Fibroblast of peridontal ligament (primary cell): ENCODE data around the gene PHIP.
A peak's percentile ranks its signal among the peaks of the same experiment; 100 is the strongest.

ENCODE experiments used
- DNase-seq: peaks from one replicate; pipeline ENCODE4 v3.0.0-alpha.2; 2010; ENCODE audit errors: extremely low read depth

Gene PHIP

GRCh38 chr6:79070206-79070825 is 7.7 kb downstream of the PHIP start:
- peak; percentile 44 for DNase-seq

- no peak for DNase-seq
Observed at GRCh38 chr6:79066828-79067227, 11.2 kb downstream of the PHIP start.

GRCh38 chr6:79066330-79066729 is 11.7 kb downstream of the PHIP start:
- DNase-seq, result no peak

GRCh38 chr6:79065232-79065631 is 12.8 kb downstream of the PHIP start:
- no peak for DNase-seq

GRCh38 chr6:79064635-79065034 is 13.4 kb downstream of the PHIP start:
- DNase-seq, result peak; percentile 36

GRCh38 chr6:79062708-79063107 is 15.3 kb downstream of the PHIP start:
- DNase-seq, result no peak

GRCh38 chr6:79057746-79058145 is 20.3 kb downstream of the PHIP start:
- DNase-seq, result no peak

- no peak for DNase-seq
Observed at GRCh38 chr6:79056226-79056625, 21.8 kb downstream of the PHIP start.

- DNase-seq, result peak; percentile 54
Observed at GRCh38 chr6:79048611-79049010, 29.4 kb downstream of the PHIP start.

GRCh38 chr6:79047072-79047471 is 31.0 kb downstream of the PHIP start:
- no peak for DNase-seq

- DNase-seq, result no peak
Observed at GRCh38 chr6:79045966-79046365, 32.1 kb downstream of the PHIP start.

- no peak for DNase-seq
Observed at GRCh38 chr6:79042799-79043126, 35.3 kb downstream of the PHIP start.

GRCh38 chr6:79042088-79042798 is 35.8 kb downstream of the PHIP start:
- no peak for DNase-seq

- DNase-seq, result peak; percentile 69
Observed at GRCh38 chr6:79040083-79040482, 38.0 kb downstream of the PHIP start.

GRCh38 chr6:79038061-79038460 is 40.0 kb downstream of the PHIP start:
- no peak for DNase-seq

- DNase-seq, result no peak
Observed at GRCh38 chr6:79034865-79035264, 43.2 kb downstream of the PHIP start.

GRCh38 chr6:79033279-79033678 is 44.8 kb downstream of the PHIP start:
- no peak for DNase-seq

GRCh38 chr6:79031821-79032590 is 46.0 kb downstream of the PHIP start:
- peak; percentile 96 for DNase-seq

- DNase-seq, result no peak
Observed at GRCh38 chr6:79030511-79030910, 47.5 kb downstream of the PHIP start.

GRCh38 chr6:79030023-79030422 is 48.0 kb downstream of the PHIP start:
- no peak for DNase-seq

- DNase-seq, result no peak
Observed at GRCh38 chr6:79028641-79029314, 49.3 kb downstream of the PHIP start.

- DNase-seq, result no peak
Observed at GRCh38 chr6:79011940-79012339, 66.1 kb downstream of the PHIP start.
